SK-N-SH treated with all-trans-retinoic acid at 6 μM for 48 hours (cell line): ENCODE measurements around the gene KRTAP10-4.
"Not testable (repeated sequence)": the region's sequence is repeated elsewhere in the genome, so short reads cannot be mapped to it uniquely, and the experiment has no call there.

Experiments used
- ARNTL ChIP-seq: fragments of 450-650 bp; formaldehyde crosslinking; IDR thresholded peaks from 2 replicates; pipeline ENCODE4 v1.5.0; 2020; ENCODE audit warnings: low read depth, mild to moderate bottlenecking, moderate library complexity, borderline replicate concordance
- RARB ChIP-seq: fragments of 250-450 bp; sonication (Bioruptor Pico); IDR thresholded peaks from 2 replicates; pipeline ENCODE4 v1.8.0; 2021; ENCODE audit warnings: mild to moderate bottlenecking, moderate library complexity
- ZFP3 ChIP-seq: fragments of 250-450 bp; sonication (Bioruptor Pico); IDR thresholded peaks from 2 replicates; pipeline ENCODE4 v1.5.0; 2020; ENCODE audit warnings: mild to moderate bottlenecking, moderate library complexity
- ZFP30 ChIP-seq: fragments of 450-650 bp; formaldehyde crosslinking; IDR thresholded peaks from 2 replicates; pipeline ENCODE4 v1.5.0; 2022; ENCODE audit warnings: mild to moderate bottlenecking, moderate library complexity
- ZNF8 ChIP-seq: fragments of 450-650 bp; formaldehyde crosslinking; IDR thresholded peaks from 2 replicates; pipeline ENCODE4 v1.5.0; 2020; ENCODE audit warnings: mild to moderate bottlenecking, moderate library complexity

GRCh38 chr21:44580231-44580821, 6.8 kb downstream of the KRTAP10-4 start, which contains the start of gene KRTAP10-5:
- TF ChIP-seq ZFP30; ARNTL; ZFP3 (CRISPR knock-in tag); ZNF8 (CRISPR knock-in tag); RARB: not testable (repeated sequence)
